ENCODE data around the gene PIBF1.

GRCh38 chr13:72842991-72843390 lies 61.1 kb downstream of the PIBF1 start:
- TF ChIP-seq POLR2A (IDR thresholded peaks at IDR 0.05; ENCODE audit: low read length) = no peak
- no peak for TF ChIP-seq GATA1 (IDR thresholded peaks at IDR 0.05; ENCODE audit: low read depth, low read length)
